ENCODE results near the gene CEP41. TPM values are rescaled to one million over a fixed set of nuclear protein-coding genes. Genes with fewer than 3 reads are reported as not detected.

Gene CEP41
- polyA plus RNA-seq, 2 of the 4 experiments (the other 2 are of a cell fraction) = 13.0 to 23.1 TPM

DNA sequence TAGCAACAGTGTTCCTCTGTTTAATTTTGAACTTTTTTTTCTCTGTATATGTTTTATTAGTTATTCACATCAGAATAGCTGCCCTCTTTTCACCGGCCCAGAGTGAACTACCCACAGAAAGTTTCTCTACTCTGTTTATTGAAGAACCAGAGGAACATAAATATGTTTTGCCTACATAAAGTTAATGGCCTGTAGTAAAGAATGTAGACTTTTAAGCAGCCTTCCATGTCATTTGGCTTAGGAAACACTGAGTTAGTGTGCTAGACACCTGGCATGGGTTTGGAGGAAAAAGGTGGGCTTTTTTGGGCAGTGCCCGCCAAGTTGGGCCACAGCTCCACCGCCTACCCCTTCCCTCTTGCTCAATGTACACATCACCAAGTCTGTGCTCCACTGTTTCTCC is 42.2 kb upstream of the CEP41 start:
- no peak overlapping the region for H3K27ac ChIP-seq
- TF ChIP-seq HOXB5 (CRISPR knock-in tag; IDR thresholded peaks at IDR 0.05) (no peak), EHF (CRISPR knock-in tag; IDR thresholded peaks at IDR 0.05) (no peak), RCOR1 (IDR thresholded peaks at IDR 0.05; ENCODE audit: low read depth, low read length) (no peak), ZFP36 (IDR thresholded peaks at IDR 0.05; ENCODE audit: borderline replicate concordance, partially characterized antibody) (no peak), TFCP2L1 (CRISPR knock-in tag; IDR thresholded peaks at IDR 0.05) (no peak), ZNF302 (CRISPR knock-in tag; IDR thresholded peaks at IDR 0.05) (no peak), BHLHE40 (IDR thresholded peaks at IDR 0.05; ENCODE audit: low read depth, low read length) (no peak), CEBPB (IDR thresholded peaks at IDR 0.05) (no peak), RNF2 (IDR thresholded peaks at IDR 0.05; ENCODE audit: borderline replicate concordance, low read depth) (no peak), ZSCAN20 (CRISPR knock-in tag; IDR thresholded peaks at IDR 0.05) (no peak), JUN (IDR thresholded peaks at IDR 0.05) (no peak), KDM1A (IDR thresholded peaks at IDR 0.05; ENCODE audit: low read depth) (no peak), POLR2A (IDR thresholded peaks at IDR 0.05; ENCODE audit: low read length) (no peak), HDAC2 (IDR thresholded peaks at IDR 0.05) (no peak), HEYL (CRISPR knock-in tag; IDR thresholded peaks at IDR 0.05) (no peak), RAD21 (conservative IDR thresholded peaks at IDR 0.05 in 1 of 2, IDR thresholded peaks at IDR 0.05 in 1 of 2) (no peak), SREBF2 (IDR thresholded peaks at IDR 0.05) (no peak)
- TF ChIP-seq, protein P1, sequence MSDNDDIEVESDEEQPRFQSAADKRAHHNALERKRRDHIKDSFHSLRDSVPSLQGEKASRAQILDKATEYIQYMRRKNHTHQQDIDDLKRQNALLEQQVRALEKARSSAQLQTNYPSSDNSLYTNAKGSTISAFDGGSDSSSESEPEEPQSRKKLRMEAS (IDR thresholded peaks at IDR 0.05) = no peak
- TF ChIP-seq, protein P2, sequence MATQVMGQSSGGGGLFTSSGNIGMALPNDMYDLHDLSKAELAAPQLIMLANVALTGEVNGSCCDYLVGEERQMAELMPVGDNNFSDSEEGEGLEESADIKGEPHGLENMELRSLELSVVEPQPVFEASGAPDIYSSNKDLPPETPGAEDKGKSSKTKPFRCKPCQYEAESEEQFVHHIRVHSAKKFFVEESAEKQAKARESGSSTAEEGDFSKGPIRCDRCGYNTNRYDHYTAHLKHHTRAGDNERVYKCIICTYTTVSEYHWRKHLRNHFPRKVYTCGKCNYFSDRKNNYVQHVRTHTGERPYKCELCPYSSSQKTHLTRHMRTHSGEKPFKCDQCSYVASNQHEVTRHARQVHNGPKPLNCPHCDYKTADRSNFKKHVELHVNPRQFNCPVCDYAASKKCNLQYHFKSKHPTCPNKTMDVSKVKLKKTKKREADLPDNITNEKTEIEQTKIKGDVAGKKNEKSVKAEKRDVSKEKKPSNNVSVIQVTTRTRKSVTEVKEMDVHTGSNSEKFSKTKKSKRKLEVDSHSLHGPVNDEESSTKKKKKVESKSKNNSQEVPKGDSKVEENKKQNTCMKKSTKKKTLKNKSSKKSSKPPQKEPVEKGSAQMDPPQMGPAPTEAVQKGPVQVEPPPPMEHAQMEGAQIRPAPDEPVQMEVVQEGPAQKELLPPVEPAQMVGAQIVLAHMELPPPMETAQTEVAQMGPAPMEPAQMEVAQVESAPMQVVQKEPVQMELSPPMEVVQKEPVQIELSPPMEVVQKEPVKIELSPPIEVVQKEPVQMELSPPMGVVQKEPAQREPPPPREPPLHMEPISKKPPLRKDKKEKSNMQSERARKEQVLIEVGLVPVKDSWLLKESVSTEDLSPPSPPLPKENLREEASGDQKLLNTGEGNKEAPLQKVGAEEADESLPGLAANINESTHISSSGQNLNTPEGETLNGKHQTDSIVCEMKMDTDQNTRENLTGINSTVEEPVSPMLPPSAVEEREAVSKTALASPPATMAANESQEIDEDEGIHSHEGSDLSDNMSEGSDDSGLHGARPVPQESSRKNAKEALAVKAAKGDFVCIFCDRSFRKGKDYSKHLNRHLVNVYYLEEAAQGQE (IDR thresholded peaks at IDR 0.05) = no peak
- TF ChIP-seq, protein P3, sequence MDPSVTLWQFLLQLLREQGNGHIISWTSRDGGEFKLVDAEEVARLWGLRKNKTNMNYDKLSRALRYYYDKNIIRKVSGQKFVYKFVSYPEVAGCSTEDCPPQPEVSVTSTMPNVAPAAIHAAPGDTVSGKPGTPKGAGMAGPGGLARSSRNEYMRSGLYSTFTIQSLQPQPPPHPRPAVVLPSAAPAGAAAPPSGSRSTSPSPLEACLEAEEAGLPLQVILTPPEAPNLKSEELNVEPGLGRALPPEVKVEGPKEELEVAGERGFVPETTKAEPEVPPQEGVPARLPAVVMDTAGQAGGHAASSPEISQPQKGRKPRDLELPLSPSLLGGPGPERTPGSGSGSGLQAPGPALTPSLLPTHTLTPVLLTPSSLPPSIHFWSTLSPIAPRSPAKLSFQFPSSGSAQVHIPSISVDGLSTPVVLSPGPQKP (IDR thresholded peaks at IDR 0.05; ENCODE audit: low read depth, low read length) = no peak
- ATAC-seq (no peak), FAIRE-seq (no peak), DNase-seq (ENCODE audit: low read depth in 1 of 2, low spot score in 1 of 2) (no peak)
- H3K4me2 ChIP-seq = no peak overlapping the region
- no peaks in the 10 kb centered on the region for H3K4me1 ChIP-seq
- H3K9me3 ChIP-seq = peaks cover 7% of the 10 kb centered on the region; the same call in 1 of the 3 replicates
- no peak overlapping the region for H3K4me3 ChIP-seq
- ChIA-PET POLR2A (no interaction called here), CTCF (interaction anchor here (1.2 kb wide), 2 partner anchors 21 to 28 kb away, joined by 3 read pairs; no protein-coding TSS in a partner anchor)
- 54% methylated on average over 3 of the region's 3 CpGs for WGBS (ENCODE audit: missing lambda C conversion rate)

DNA sequence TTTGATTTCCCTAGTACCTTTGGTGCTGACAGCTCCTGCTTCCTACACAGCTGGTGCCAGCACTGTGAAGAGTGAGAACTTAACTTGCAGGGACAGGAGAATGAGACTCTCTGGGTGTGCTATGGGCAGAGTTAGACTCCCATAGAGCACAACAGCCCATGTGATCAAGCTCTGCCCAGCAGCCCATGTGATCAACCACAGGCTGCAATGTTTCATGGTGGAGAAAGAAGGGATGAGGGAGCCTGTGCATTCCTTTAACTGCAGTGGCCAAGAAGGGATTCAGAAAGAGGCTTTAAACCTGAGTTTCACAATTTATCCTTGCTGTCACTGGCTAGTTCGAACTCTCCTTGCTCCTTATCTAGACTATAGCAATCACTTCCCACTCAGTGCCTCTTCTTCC is 41.1 kb upstream of the CEP41 start:
- TF ChIP-seq RNF2 (IDR thresholded peaks at IDR 0.05; ENCODE audit: borderline replicate concordance, low read depth) = no peak
- TF ChIP-seq, protein P4, sequence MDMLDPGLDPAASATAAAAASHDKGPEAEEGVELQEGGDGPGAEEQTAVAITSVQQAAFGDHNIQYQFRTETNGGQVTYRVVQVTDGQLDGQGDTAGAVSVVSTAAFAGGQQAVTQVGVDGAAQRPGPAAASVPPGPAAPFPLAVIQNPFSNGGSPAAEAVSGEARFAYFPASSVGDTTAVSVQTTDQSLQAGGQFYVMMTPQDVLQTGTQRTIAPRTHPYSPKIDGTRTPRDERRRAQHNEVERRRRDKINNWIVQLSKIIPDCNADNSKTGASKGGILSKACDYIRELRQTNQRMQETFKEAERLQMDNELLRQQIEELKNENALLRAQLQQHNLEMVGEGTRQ (IDR thresholded peaks at IDR 0.05) = peak; percentile 43; the same call in 1 of the 2 replicates
- FAIRE-seq (no peak), DNase-seq (ENCODE audit: low read depth in 1 of 2, low spot score in 1 of 2) (no peak), ATAC-seq (no peak)
- POLR2A ChIA-PET = no interaction called here
- no peak overlapping the region for H3K4me3 ChIP-seq
- no peak overlapping the region for H3K4me2 ChIP-seq
- H3K27ac ChIP-seq = no peak overlapping the region
- peaks cover 14% of the 10 kb centered on the region; the same call in 1 of the 3 replicates for H3K9me3 ChIP-seq
- 11% methylated on average over 1 of the region's 1 CpG for WGBS (ENCODE audit: missing lambda C conversion rate)
- no peaks in the 10 kb centered on the region for H3K4me1 ChIP-seq
- CTCF ChIA-PET = interaction anchor here (1.2 kb wide), 1 partner anchor 22 kb away, joined by 3 read pairs; no protein-coding TSS in a partner anchor
